HG02798 (cell line): Measurements from ENCODE around the gene SLIT1.
A peak's percentile ranks its signal among the peaks of the same experiment; 100 is the strongest.

Experiments
- ATAC-seq: cut with Tn5 transposase; IDR thresholded peaks from one replicate; pipeline ENCODE4 v1.9.1; 2021; ENCODE audit warnings: mild to moderate bottlenecking; ENCODE audit not compliant: unreplicated experiment, poor library complexity

SLIT1 gene

GRCh38 chr10:97056003-97056630, 129.6 kb downstream of the SLIT1 start:
- no peak for ATAC-seq

GRCh38 chr10:97053276-97053675, 132.5 kb downstream of the SLIT1 start:
- no peak for ATAC-seq

GRCh38 chr10:97050956-97051496, 134.7 kb downstream of the SLIT1 start:
- ATAC-seq: no peak

DNA sequence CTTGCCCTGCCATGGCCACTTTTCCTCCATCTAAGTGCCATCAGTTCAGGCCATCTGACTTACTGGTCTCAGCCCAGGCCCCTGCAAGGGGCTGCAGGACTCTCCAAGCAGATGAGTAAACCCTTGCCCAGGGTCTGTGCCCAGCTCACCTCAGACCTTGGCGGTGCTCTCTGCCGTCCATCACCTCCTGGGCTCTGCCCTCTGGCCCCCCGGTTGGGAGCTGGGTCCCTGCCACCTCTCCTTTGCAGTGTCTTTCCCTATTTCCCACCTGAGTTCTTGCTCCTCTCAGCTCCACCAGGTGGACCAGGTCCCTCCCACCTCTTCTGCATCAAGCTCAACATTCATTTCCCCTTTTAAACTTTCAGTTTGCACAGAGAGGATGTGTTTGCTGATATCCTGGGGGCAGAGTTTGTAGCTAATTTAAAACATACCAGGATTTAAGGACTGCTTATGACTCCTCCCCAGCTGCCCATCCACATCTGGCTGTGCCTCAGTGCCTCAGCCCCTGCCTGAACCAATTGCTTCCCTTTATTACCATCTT, 135.5 kb downstream of the SLIT1 start:
- no peak for ATAC-seq

DNA sequence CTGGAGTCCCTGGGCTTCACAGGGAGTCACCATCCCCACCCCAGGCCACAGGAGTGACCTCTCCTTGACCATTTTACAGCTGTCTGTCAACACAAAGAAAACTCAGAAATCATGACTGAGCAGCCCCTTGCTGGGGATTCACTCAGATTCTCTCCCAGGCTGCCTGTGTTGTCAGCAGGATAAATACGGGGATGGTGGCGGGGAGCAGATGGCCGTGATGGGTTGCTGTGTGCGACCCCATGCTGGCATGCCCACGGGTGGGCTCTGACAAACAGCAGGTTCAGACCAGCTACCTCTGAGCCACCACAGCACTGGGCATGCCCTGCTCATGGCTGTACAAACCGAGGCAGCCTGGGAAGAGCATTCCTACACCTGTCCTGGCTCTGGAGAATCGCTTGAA, 136.1 kb downstream of the SLIT1 start:
- no peak for ATAC-seq

GRCh38 chr10:97048649-97049427, 136.9 kb downstream of the SLIT1 start:
- ATAC-seq: no peak

- ATAC-seq: no peak
These were observed 138.0 kb downstream of the SLIT1 start for GRCh38 chr10:97047788-97048187.

GRCh38 chr10:97047083-97047736, 138.5 kb downstream of the SLIT1 start:
- ATAC-seq: no peak

- ATAC-seq: no peak
These were observed 139.2 kb downstream of the SLIT1 start for GRCh38 chr10:97046456-97047082.

GRCh38 chr10:97043563-97043855, 142.2 kb downstream of the SLIT1 start:
- ATAC-seq: no peak

DNA sequence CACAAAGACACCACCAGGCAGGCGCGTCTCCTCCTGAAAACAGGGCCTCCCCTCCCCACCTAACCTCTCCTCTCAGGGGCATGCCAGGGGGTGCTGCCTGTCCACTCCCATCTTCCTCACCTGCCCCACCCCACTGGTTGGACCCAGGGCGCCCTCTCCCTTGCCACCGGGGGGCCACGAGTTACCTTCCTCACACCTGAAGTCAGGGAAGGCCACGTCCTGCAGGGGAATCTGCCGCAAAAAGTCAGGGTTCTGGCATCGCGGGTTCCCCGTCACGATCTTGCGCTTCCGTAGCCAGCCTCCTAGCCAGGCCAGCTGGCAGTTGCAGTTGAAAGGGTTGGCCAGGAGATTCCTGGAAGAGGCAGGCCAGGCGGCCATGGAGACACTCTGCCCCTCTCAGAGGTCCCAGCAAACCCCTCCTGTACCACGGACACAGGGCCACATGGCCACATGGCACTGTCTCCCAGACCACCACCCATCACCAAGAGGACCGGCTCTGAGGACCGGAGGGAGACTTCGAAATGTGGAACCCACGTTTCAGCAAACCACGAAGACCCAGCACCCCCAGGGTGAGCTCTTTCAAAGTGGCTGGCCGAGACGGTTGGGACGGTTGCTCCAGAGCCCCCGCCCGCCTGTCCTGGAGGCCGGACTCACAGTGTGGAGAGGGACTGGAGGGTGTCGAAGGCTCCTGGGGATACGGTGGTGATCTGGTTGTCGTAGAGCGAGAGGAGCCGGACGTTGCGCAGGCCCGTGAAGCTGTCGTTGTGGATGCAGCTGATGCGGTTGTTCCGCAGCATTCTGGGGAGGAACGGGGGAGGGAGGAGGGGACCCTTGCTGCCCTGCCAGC, 142.8 kb downstream of the SLIT1 start:
- ATAC-seq: no peak

- no peak for ATAC-seq
These were observed 143.7 kb downstream of the SLIT1 start for GRCh38 chr10:97042081-97042480.

DNA sequence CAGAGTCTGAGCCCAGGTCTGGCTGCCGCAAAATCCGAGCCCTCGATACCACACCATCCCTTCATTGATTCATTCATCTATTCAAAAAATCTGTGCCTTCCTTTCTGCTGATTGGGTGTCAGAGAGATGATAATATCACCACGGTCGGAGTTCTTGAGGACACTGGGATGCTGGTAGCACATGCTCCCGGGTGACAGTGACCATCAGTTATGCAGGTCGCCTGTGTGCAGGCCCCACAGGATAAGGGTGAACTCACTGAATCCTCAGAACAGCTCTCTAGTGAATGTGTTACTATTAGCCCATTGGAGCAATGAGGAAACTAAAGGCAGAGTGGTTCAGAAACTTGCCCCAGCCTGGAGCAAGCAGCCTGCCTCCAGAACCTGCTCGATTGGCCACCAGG, 145.1 kb downstream of the SLIT1 start:
- ATAC-seq: no peak

DNA sequence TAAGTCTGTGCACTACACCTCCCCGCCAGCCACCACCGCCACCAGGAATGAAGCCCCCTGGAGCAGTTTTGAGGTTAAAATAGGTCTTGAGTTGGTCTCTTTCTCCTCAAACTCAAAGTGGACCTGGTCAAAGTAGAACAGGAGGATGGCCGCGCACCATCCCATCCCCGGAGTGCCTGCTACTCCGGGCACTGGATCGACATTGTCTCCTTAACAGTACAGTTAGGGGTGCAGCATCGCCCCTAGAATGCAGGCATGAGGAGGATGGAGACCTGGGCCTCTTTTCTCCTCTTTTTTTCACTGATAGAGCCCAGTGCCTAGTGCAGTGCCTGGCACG, 145.5 kb downstream of the SLIT1 start:
- no peak for ATAC-seq

- ATAC-seq: no peak
These were observed 146.1 kb downstream of the SLIT1 start for GRCh38 chr10:97039538-97040247.

- no peak for ATAC-seq
These were observed 147.1 kb downstream of the SLIT1 start for GRCh38 chr10:97038688-97039087.

DNA sequence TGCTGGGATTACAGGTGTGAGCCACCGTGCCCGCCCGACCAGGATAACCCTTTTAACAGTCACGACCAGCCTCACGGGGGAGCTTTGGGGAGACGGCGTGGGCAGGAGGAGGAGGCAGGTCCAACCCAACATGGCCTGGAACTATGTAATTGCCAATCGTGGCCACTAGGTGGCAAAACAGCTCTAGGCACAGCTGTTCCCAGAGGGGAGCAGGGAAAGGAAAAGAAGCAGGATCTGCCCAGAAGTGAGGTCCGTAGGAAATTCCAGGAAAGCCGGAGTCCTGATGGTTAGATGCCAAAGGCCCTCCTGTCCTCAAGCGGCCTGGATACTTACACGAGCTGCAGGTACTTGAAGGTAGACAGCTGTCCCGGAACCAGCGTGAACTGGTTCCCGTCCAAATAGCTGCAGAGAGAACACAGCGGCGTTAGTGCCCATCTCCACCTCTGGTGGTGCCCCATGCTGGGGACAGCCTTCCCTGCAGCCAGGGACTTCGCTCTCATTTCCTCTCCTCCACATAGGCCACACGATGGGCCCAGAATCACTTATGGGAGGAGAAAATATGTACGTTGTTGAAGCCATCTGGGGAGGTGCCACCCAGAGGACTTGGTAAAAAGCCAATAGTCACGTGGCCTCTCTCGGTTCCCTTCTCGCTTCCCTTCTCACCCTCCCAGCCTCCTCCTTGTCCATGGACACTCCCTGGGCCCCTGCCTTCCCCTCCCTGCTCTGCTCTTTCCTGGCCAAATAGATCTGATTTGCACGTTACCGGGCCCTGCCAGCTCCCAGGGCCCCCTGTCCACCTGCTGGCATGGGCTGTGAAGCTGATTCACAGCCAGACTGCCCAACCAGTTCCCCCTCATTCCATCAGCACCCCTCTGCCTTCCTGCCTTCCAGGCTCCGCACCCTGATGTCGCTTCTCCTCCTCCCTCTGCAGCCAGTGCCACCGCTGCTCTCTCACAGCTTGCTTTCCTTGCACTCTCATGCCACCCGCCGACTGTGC, 148.1 kb downstream of the SLIT1 start:
- peak; percentile 79 for ATAC-seq
